Transverse colon (tissue), 4 donors: ENCODE measurements around the gene COL6A1.

Experiments used
- CTCF ChIP-seq, 5 experiments: fragments of 200-600 bp in 3 of 5; fragments of 450-650 bp in 2 of 5; sonication (generic) in 3 of 5; IDR thresholded peaks; 1 replicate in 2 of 5; 2 replicates in 3 of 5; pipeline ENCODE4 v1.5.1; 2016 to 2017; ENCODE audit warnings: antibody characterized with exemption in 5 of 5, inconsistent platforms in 3 of 5, mild to moderate bottlenecking in 2 of 5, moderate library complexity in 1 of 5
- POLR2AphosphoS5 ChIP-seq, 3 donors: sonication (generic); formaldehyde crosslinking; IDR thresholded peaks; one replicate each; pipeline ENCODE4 v1.6.1; 2016; ENCODE audit warnings: antibody characterized with exemption in 3 of 3

GRCh38 chr21:45945868-45946210 is 35.7 kb upstream of the COL6A1 start:
- TF ChIP-seq POLR2AphosphoS5 (IDR thresholded peaks at IDR 0.05) (no peak), CTCF (IDR thresholded peaks at IDR 0.05) (no peak)
